GM12892 (cell line): ENCODE data around the gene FAF1.
A peak's percentile ranks its signal among the peaks of the same experiment; 100 is the strongest.
"Not testable (repeated sequence)": the region's sequence is repeated elsewhere in the genome, so short reads cannot be mapped to it uniquely, and the experiment has no call there.

Experiments
- DNase-seq: peaks from one replicate; pipeline ENCODE4 v3.0.0; 2011; ENCODE audit not compliant: insufficient read length
- FAIRE-seq: peaks from 2 replicates; lab custom pipeline; 2011; peaks lifted over from hg19 to GRCh38; lab: Jason Lieb, UNC
- POLR2A ChIP-seq: IDR thresholded peaks from 2 replicates; pipeline ENCODE4 v1.6.1; 2011; ENCODE audit warnings: low read depth, low read length, control low read depth
- POLR2AphosphoS5 ChIP-seq: IDR thresholded peaks from 2 replicates; pipeline ENCODE4 v1.6.1; 2011; ENCODE audit warnings: low read depth, low read length, control low read depth
- TAF1 ChIP-seq: IDR thresholded peaks from 2 replicates; pipeline ENCODE4 v1.6.1; 2011; ENCODE audit warnings: low read depth, mild to moderate bottlenecking, control low read depth, low read length, borderline replicate concordance

Gene FAF1

DNA sequence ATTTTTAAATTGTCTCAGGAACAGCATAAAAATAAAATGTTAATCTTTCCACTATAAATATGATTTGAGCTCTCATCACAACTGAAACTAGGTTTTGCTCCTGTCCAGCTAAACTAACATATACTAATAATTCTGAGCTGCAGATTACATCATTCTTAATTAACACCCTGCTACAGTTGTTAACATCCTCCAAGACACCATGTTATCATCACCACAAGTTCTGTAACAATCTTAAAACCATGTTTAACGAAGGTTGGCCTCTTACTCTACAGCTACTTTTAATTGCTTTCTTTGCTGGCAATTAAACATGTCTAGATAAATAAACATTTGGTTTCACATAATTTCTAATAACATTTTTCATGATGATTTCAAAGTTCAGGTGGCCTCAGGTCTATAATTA lies 240.9 kb downstream of the FAF1 start:
- no peak for FAIRE-seq
- TF ChIP-seq POLR2A (no peak), TAF1 (no peak), POLR2AphosphoS5 (no peak)
- DNase-seq: no peak

DNA sequence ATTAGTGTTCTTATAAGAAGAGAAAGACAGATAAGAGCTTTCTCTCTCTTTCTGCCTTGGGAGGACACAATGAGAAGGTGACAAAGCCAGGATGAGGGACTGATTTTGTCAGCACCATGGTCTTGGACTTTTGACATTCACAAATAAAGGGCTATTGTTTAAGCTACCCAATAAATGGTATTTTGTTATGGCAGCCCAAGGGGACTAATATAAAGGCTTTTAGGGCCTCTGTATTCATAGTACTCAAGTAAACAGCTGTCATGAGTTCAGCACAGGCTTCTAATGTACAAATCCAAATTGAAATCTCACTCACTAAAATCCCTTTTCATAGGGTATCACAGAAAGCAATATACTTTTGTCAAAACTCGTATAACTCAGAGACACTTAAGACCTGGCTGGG lies 242.7 kb downstream of the FAF1 start:
- TF ChIP-seq TAF1 (no peak), POLR2A (no peak), POLR2AphosphoS5 (no peak)
- FAIRE-seq (no peak), DNase-seq (no peak)

DNA sequence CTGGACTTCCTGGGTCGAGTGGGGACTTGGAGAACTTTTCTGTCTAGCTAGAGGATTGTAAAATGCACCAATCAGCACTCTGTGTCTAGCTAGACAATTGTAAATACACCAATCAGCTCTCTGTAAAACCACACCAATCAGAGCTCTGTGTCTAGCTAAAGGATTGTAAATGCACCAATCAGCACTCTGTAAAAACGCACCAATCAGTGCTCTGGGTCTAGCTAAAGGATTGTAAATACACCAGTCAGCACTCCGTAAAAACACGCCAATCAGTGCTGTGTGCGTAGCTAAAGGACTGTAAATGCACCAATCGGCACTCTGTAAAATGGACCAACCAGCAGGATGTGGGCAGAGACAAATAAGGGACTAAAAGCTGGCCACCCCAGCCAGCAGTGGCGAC lies 243.6 kb downstream of the FAF1 start:
- FAIRE-seq: not testable (repeated sequence)

DNA sequence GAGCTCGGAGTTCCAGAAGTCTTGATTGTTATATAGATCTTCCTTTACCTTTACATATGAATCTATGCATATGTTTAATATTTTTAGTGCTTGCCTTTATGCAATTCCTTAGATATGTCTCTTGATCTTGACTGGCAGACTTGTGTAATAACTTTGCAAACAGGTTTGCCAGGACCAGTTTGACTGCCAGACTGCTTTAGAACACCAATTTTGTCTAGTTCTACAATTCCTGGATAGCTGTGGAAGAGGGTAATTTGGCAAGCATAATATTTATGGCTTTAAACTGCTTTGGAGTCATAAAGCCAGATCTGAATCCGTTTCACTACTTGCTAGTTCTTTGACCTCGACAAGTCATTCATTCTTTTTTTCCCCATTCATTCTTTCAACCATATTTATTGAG lies 250.0 kb downstream of the FAF1 start:
- no peak for TF ChIP-seq POLR2AphosphoS5
- TF ChIP-seq TAF1: no peak
- no peak for TF ChIP-seq POLR2A
- FAIRE-seq: no peak
- DNase-seq: no peak

More for the DNA sequence above, 243.6 kb downstream of the FAF1 start:
- DNase-seq: not testable (repeated sequence)

DNA sequence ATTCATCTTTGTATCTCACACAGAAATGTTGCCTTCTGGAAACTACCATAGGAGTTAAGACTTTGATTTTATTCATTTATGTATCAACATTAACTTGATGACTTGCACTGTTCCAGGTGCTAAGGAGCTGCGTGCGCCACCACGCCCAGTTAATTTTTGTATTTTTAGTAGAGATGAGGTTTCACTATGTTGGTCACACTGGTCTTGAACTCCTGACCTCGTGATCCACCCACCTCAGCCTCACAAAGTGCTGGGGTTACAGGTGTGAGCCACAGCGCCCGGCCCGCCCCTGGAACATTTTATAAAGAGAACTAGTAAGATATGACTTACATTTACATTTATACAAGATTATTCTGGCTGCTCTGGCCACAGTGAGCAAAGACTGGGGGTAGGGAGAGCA lies 252.2 kb downstream of the FAF1 start:
- DNase-seq (no peak), FAIRE-seq (no peak)
- TF ChIP-seq POLR2A (no peak), POLR2AphosphoS5 (no peak), TAF1 (no peak)

DNA sequence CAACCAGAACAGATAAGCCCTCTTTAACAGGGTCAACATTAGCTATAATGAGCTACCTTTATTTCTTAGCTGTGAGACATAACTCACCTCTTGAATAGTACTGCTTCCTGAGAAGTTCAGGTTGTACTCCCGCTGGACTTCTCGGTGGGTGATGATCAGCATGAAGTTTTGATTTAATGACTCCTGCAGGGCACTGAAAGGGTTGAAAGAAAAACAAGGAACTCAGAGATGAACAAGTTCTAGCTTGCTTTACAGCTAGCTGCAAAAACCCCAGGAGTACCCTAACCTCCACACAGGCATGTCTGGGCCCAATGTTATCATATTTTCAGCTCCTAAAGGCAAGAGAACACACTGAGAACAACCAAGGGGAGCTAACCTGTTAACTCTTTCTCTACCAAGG lies 254.4 kb downstream of the FAF1 start:
- no peak for TF ChIP-seq TAF1
- TF ChIP-seq POLR2AphosphoS5: no peak
- TF ChIP-seq POLR2A: no peak
- no peak for FAIRE-seq
- no peak for DNase-seq

DNA sequence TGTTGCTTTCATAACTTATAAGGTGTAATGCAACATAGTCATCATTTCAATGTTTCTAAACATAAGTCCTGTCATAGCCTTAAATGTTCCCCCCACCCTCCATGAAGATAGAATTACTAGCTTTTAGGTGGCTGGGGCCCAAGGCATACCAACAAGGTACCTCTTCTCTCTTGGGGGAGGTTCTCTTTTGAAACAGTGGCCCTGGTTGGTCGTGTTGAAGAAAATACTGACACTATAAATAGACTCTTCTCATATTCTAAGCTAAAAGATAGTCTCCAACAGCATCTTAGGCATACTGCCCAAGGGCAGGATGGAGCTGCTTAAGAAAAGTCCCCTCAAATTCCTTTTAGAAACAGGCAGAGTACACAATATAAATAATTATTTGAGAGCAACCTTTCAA lies 255.0 kb downstream of the FAF1 start:
- no peak for DNase-seq
- FAIRE-seq: peak; percentile 24
- no peak for TF ChIP-seq POLR2A
- TF ChIP-seq TAF1: no peak
- no peak for TF ChIP-seq POLR2AphosphoS5

DNA sequence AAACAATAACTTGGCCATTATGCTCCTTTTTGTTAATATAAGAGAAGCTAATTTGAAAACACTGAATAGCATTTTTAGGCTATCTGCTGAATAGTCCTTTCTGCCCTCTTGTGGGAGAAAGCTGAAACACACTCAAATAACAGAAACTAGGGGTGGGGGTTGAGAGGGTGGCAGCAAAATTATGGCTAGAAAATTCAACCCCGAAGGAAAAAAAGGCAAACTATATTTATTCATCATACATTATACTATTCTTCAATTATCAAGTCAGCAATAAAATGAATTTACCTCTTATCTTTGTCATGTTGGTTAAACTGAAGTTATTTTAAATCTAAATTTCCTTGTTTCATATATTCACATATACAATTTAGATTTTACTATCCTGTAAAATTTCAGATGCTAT lies 255.9 kb downstream of the FAF1 start:
- DNase-seq: peak; percentile 17
- no peak for FAIRE-seq
- TF ChIP-seq POLR2A (no peak), TAF1 (no peak), POLR2AphosphoS5 (no peak)

DNA sequence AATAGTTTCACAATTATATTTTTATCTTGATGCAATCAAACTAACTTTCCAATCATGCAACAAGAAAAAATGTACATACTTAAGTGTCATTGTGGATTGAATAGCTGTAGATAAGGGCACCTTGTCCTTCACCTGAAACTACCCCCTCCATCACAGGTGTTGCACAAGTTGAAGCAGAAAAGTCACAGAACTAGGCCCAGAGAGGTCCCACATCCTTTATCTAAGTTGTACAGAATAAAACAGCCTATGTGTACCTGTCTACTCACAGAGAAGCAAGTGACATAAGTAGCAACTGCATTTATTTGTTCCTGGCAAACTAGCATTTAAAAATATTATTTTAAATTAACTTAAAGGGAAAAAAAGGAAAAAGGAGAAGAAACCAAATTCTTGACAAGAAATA lies 256.8 kb downstream of the FAF1 start:
- TF ChIP-seq TAF1 (no peak), POLR2AphosphoS5 (no peak), POLR2A (no peak)
- FAIRE-seq (no peak), DNase-seq (no peak)

DNA sequence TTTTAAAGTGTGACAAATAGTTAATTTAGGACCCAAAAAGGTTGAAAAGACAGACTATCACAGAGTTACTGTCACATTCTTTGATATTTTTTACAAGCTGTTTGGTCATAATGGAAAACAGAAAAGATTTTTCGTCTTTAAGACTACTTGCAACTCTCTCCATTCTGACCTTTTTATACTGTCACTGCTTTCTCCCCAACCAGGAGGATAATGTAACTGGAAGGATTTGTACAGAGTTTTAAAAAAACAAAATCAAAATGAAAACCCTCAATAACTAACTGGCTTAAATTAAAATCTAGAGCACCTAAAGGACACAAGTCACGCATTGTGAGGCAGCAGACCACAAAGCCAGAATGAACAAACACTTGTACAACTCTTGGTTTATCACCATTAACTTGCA lies 257.7 kb downstream of the FAF1 start:
- TF ChIP-seq POLR2AphosphoS5 (no peak), POLR2A (no peak), TAF1 (no peak)
- no peak for FAIRE-seq
- no peak for DNase-seq

DNA sequence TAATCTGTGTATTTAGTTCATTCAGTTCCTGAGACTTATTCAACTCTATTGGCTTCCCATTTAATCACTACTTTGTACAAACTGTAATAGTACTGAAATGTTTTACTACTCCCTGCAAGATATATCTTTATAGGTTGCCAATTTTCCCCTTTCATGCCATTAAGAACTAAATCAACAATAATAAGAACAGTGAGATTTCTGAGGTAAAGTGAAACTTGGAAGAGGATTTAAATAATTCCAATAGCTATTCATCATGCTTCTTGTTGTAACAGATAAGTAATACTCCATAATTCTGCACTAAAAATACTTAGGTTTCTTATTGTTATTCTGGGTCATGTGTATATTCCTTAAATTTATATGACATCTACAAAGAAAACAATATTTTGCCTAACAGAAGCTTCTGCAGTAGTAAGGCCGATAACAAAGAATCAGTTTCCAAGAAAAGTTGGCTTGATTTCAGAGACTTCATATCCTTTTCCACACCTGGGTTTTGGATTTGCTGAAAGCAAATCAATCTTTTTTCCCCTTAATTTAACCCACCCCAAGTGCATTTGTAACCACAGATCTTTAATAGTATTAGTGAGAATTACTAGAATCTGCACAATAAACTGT lies 258.3 kb downstream of the FAF1 start:
- FAIRE-seq: no peak
- no peak for DNase-seq
- TF ChIP-seq POLR2A (no peak), POLR2AphosphoS5 (no peak), TAF1 (no peak)

DNA sequence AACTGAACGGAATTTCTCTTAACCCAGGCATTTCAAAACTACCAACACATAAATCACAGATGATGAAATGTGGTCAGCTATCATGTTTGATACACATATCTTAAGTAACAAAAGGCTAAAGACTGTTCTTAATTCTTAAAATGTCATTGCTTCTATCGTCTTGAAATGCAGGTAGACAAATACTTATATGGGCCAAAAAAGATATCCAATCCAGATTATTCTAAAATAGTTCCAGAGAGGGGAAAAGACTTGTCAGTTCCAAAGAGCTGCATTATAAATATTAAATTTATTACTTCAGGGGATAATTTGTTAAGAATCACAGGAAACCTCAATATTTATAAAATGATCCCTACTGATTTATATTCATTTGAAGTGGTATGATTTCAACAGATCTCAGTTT lies 259.4 kb downstream of the FAF1 start:
- DNase-seq (no peak), FAIRE-seq (no peak)
- no peak for TF ChIP-seq POLR2AphosphoS5

DNA sequence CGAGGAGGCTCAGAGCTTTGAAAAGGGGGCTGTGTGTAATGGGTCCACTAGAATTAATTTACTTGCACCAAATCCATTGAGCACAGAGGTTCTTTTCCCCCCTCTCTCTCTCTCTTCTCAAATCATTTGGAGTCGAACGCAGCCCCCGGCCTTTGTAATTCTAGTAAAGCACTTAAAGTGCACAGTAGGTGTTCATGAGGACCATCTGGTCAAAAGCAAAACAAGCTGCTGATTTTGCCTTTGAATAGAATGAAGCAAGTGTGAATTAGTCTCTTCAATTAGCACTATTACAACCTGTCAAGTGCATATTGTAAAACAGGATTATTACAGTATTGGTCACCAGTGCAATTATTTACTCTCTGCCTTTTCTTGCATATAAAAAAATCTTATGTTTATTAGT lies 259.9 kb downstream of the FAF1 start:
- no peak for FAIRE-seq
- DNase-seq: no peak
- no peak for TF ChIP-seq TAF1
- TF ChIP-seq POLR2AphosphoS5: no peak
- no peak for TF ChIP-seq POLR2A
